GM23248 (cell line): Measurements from ENCODE around the gene FCHO1. TPM values are rescaled to one million over a fixed set of nuclear protein-coding genes. Genes with fewer than 3 reads are reported as not detected.

Experiments used
- DNase-seq: peaks from one replicate; pipeline ENCODE4 v3.0.0-alpha.2; 2015
- H2AFZ ChIP-seq: fragments of 200-600 bp; sonication (generic); 2 replicates; pipeline ENCODE4 v1.6.1; 2016; ENCODE audit warnings: antibody characterized with exemption
- H3F3A ChIP-seq: fragments of 200-600 bp; sonication (generic); 2 replicates; pipeline ENCODE4 v1.6.1; 2016; ENCODE audit warnings: mild to moderate bottlenecking, antibody characterized with exemption, mixed run types; ENCODE audit not compliant: insufficient read depth
- H3K27ac ChIP-seq: fragments of 200-600 bp; sonication (generic); 2 replicates; pipeline ENCODE4 v1.5.1; 2016; ENCODE audit warnings: mild to moderate bottlenecking
- H3K27me3 ChIP-seq: fragments of 200-600 bp; sonication (generic); replicated peaks from 2 replicates; pipeline ENCODE4 v1.6.1; 2016; ENCODE audit warnings: mild to moderate bottlenecking; ENCODE audit not compliant: insufficient read depth
- H3K36me3 ChIP-seq: fragments of 200-600 bp; sonication (generic); 2 replicates; pipeline ENCODE4 v1.6.1; 2016; ENCODE audit warnings: low read depth, mild to moderate bottlenecking
- H3K4me1 ChIP-seq: fragments of 200-600 bp; sonication (generic); 2 replicates; pipeline ENCODE4 v1.6.1; 2016; ENCODE audit warnings: mild to moderate bottlenecking; ENCODE audit not compliant: insufficient read depth
- H3K4me2 ChIP-seq: fragments of 200-600 bp; sonication (generic); one replicate; pipeline ENCODE4 v1.6.1; 2016; ENCODE audit warnings: mild to moderate bottlenecking; ENCODE audit not compliant: unreplicated experiment
- H3K4me3 ChIP-seq: fragments of 200-600 bp; sonication (generic); 2 replicates; pipeline ENCODE4 v1.5.1; 2016; ENCODE audit warnings: mild to moderate bottlenecking
- H3K79me2 ChIP-seq: fragments of 200-600 bp; sonication (generic); 2 replicates; pipeline ENCODE4 v1.6.1; 2016; ENCODE audit warnings: mild to moderate bottlenecking; ENCODE audit not compliant: insufficient read depth
- H3K9ac ChIP-seq: fragments of 200-600 bp; sonication (generic); 2 replicates; pipeline ENCODE4 v1.6.1; 2016; ENCODE audit warnings: mild to moderate bottlenecking
- H3K9me2 ChIP-seq: fragments of 200-600 bp; sonication (generic); 2 replicates; pipeline ENCODE4 v1.6.1; 2016; ENCODE audit warnings: mixed run types, mild to moderate bottlenecking, moderate library complexity; ENCODE audit not compliant: insufficient read depth
- H3K9me3 ChIP-seq: fragments of 200-600 bp; sonication (generic); one replicate; pipeline ENCODE4 v1.6.1; 2017; ENCODE audit warnings: low read depth
- H4K20me1 ChIP-seq: fragments of 200-600 bp; sonication (generic); 2 replicates; pipeline ENCODE4 v1.6.0; 2016; ENCODE audit not compliant: insufficient read depth
- EZH2 ChIP-seq: fragments of 200-600 bp; sonication (generic); IDR thresholded peaks from 2 replicates; pipeline ENCODE4 v1.6.1; 2018; ENCODE audit warnings: antibody characterized with exemption, mild to moderate bottlenecking; ENCODE audit not compliant: insufficient read depth, poor library complexity, severe bottlenecking
- EZH2phosphoT487 ChIP-seq: fragments of 200-600 bp; sonication (generic); IDR thresholded peaks from 2 replicates; pipeline ENCODE4 v1.6.1; 2018; ENCODE audit warnings: antibody characterized with exemption, moderate library complexity, mild to moderate bottlenecking, low read depth; ENCODE audit not compliant: insufficient read depth
- WGBS, 2 experiments: methylation state at CpG; one replicate each; pipeline ENCODE4 v1.1.6; 2015 to 2017; ENCODE audit warnings: low lambda C conversion rate in 2 of 2, low coverage in 1 of 2; ENCODE audit errors: missing lambda C conversion rate in 2 of 2; 5-methylcytosine and 5-hydroxymethylcytosine counted together
- in situ Hi-C: fragments of 300-500 bp; cut with MboI; formaldehyde crosslinking; loops from 2 replicates; pipeline ENCODE4 v1.15.0; 2020
- polyA plus RNA-seq: library from polyadenylated mRNA; unstranded; fragments of >200 nt; fragmentation: Nextera tagmentation; extraction: Ambion mirVana; gene quantifications from 2 replicates; pipeline ENCODE4 v1.2.1, GENCODE V29; 2016
- total RNA-seq: library from RNA; depleted of rRNA; stranded (reverse); fragments of >200 nt; shearing (Covaris generic); gene quantifications from 2 replicates; pipeline ENCODE4 v1.2.3, GENCODE V29; 2014

The FCHO1 gene
- total and polyA plus RNA-seq, 2 experiments from 2014 or later, result 0.43 to 1.1 TPM

- Histone ChIP-seq H3K4me3 (peak overlapping the region; percentile 99), H3K27ac (peak overlapping the region; percentile 84), H3K4me2 (peak overlapping the region; percentile 95), H3K27me3 (no peaks in the 10 kb centered on the region), H3K9me3 (no peaks in the 10 kb centered on the region), H3F3A (peaks cover 29% of the 10 kb centered on the region), H4K20me1 (no peaks in the 10 kb centered on the region), H3K79me2 (peaks cover 55% of the 10 kb centered on the region), H3K4me1 (peaks cover 33% of the 10 kb centered on the region), H3K9ac (peak overlapping the region; percentile 87), H2AFZ (no peak overlapping the region), H3K36me3 (no peaks in the 10 kb centered on the region), H3K9me2 (no peaks in the 10 kb centered on the region)
- in situ Hi-C loops, result no loop called here
- TF ChIP-seq EZH2 (no peak), EZH2phosphoT487 (no peak)
- WGBS, 2 experiments, result 3% methylated on average over 21 to 34 of the region's 38 CpGs
- peak; percentile 25 for DNase-seq
These were observed 31.4 kb upstream of the FCHO1 start for GRCh38 chr19:17719730-17720400.

DNA sequence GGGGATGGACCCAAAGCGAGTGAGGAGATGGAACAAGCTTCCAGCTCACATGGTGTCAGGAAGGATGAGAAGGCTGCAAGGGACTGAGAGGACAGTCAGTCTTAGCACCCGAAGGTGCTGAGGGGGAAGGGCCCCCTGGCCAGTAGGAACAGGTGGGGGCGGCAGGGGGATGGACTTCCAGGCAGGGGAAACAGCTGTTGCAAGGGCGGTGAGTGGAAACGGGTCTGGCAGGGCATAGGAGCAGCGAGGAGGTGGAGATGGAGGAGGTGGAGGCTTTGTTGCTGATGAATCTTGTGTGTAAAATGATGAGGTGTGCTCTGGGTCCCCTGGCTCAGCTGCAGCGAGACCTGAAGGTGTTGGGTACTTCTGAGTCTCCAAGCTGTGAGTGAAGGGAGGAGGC lies 30.8 kb upstream of the FCHO1 start:
- H3K4me2 ChIP-seq, result peak overlapping the region; percentile 95
- H3K79me2 ChIP-seq, result peaks cover 59% of the 10 kb centered on the region
- no peaks in the 10 kb centered on the region for H3K9me3 ChIP-seq
- H3K27ac ChIP-seq, result peak overlapping the region; percentile 84
- peaks cover 29% of the 10 kb centered on the region for H3F3A ChIP-seq
- DNase-seq, result peak; percentile 39
- no peak overlapping the region for H2AFZ ChIP-seq
- H3K4me1 ChIP-seq, result peaks cover 33% of the 10 kb centered on the region
- peak overlapping the region; percentile 99 for H3K4me3 ChIP-seq
- H3K9me2 ChIP-seq, result no peaks in the 10 kb centered on the region
- TF ChIP-seq EZH2 (no peak), EZH2phosphoT487 (no peak)
- in situ Hi-C loops, result no loop called here
- 0 to 13% methylated on average over 5 to 7 of the region's 7 CpGs for WGBS, 2 experiments
- H3K36me3 ChIP-seq, result no peaks in the 10 kb centered on the region
- no peaks in the 10 kb centered on the region for H3K27me3 ChIP-seq
- peak overlapping the region; percentile 87 for H3K9ac ChIP-seq
- H4K20me1 ChIP-seq, result no peaks in the 10 kb centered on the region

GRCh38 chr19:17721111-17721628 lies 30.1 kb upstream of the FCHO1 start:
- TF ChIP-seq EZH2phosphoT487 (no peak), EZH2 (no peak)
- Histone ChIP-seq H3K4me3 (peak overlapping the region; percentile 99), H3K9me3 (no peaks in the 10 kb centered on the region), H2AFZ (no peak overlapping the region), H3K36me3 (no peaks in the 10 kb centered on the region), H3K27me3 (no peaks in the 10 kb centered on the region), H3K4me2 (peak overlapping the region; percentile 95), H4K20me1 (no peaks in the 10 kb centered on the region), H3K9me2 (no peaks in the 10 kb centered on the region), H3F3A (peaks cover 27% of the 10 kb centered on the region), H3K9ac (peak overlapping the region; percentile 87), H3K79me2 (peaks cover 66% of the 10 kb centered on the region), H3K27ac (peak overlapping the region; percentile 84), H3K4me1 (peaks cover 33% of the 10 kb centered on the region)
- DNase-seq, result no peak
- in situ Hi-C loops, result no loop called here
- 73 to 78% methylated on average over 12 of the region's 12 CpGs for WGBS, 2 experiments

- H3K79me2 ChIP-seq, result peaks cover 70% of the 10 kb centered on the region
- peak overlapping the region; percentile 99 for H3K4me3 ChIP-seq
- in situ Hi-C loops, result no loop called here
- peak overlapping the region; percentile 95 for H3K4me2 ChIP-seq
- no peaks in the 10 kb centered on the region for H4K20me1 ChIP-seq
- H3K4me1 ChIP-seq, result peaks cover 32% of the 10 kb centered on the region
- H3K9me3 ChIP-seq, result no peaks in the 10 kb centered on the region
- peak overlapping the region; percentile 84 for H3K27ac ChIP-seq
- H3F3A ChIP-seq, result peaks cover 21% of the 10 kb centered on the region
- no peaks in the 10 kb centered on the region for H3K27me3 ChIP-seq
- DNase-seq, result peak; percentile 95
- TF ChIP-seq EZH2 (no peak), EZH2phosphoT487 (no peak)
- 19 to 20% methylated on average over 8 of the region's 8 CpGs for WGBS, 2 experiments
- peak overlapping the region; percentile 87 for H3K9ac ChIP-seq
- no peaks in the 10 kb centered on the region for H3K9me2 ChIP-seq
- H3K36me3 ChIP-seq, result no peaks in the 10 kb centered on the region
- no peak overlapping the region for H2AFZ ChIP-seq
These were observed 29.5 kb upstream of the FCHO1 start for GRCh38 chr19:17721821-17722220.
